ENCODE measurements around the gene ID2.
A peak's percentile ranks its signal among the peaks of the same experiment; 100 is the strongest.

ID2 gene

DNA sequence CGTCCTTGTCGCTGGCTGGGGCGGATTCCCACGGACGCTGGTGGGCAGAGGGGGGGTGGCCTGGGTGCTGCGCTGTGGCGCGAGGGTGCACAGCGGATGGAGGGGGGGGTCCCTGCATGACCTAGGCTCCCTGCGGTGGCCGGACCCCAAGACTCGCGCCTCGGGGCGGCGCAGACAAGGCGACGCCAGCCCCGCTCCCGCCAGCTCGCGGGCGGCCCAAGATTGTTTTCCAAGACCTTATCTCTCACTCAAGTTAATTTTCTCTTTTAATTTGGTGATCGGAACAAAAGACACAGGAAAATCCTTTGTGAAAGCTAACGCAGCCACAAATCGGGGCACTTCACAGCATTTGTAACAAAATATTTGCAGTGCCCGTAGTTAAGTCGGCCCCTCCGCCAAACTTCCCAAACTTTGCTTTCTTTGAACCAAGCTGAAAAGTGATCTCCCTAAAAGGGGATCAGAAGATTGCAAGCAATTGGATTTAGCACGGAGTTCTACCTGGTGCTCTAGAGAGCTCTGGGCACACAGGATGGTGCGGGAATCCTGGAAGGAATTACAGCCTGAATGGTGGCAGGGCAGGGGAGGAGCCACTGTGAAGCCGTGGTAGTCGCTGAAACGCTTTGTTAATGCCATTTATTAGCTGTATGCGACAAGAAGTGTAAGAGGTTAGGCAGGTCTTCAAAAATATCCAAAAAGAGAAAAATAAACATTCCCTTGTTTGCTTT lies 4.8 kb upstream of the ID2 start:
- no peak for TF ChIP-seq TAF1 (IDR thresholded peaks at IDR 0.05; ENCODE audit: low read depth)
- no peak for TF ChIP-seq MAX (IDR thresholded peaks at IDR 0.05)
- TF ChIP-seq, protein P1, sequence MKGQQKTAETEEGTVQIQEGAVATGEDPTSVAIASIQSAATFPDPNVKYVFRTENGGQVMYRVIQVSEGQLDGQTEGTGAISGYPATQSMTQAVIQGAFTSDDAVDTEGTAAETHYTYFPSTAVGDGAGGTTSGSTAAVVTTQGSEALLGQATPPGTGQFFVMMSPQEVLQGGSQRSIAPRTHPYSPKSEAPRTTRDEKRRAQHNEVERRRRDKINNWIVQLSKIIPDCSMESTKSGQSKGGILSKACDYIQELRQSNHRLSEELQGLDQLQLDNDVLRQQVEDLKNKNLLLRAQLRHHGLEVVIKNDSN (IDR thresholded peaks at IDR 0.05): no peak
- no peak for TF ChIP-seq YY1 (IDR thresholded peaks at IDR 0.05; ENCODE audit: low read depth)
- TF ChIP-seq FOXM1 (IDR thresholded peaks at IDR 0.05; ENCODE audit: borderline replicate concordance, low read depth): no peak
- TF ChIP-seq EGR1 (IDR thresholded peaks at IDR 0.05): no peak

DNA sequence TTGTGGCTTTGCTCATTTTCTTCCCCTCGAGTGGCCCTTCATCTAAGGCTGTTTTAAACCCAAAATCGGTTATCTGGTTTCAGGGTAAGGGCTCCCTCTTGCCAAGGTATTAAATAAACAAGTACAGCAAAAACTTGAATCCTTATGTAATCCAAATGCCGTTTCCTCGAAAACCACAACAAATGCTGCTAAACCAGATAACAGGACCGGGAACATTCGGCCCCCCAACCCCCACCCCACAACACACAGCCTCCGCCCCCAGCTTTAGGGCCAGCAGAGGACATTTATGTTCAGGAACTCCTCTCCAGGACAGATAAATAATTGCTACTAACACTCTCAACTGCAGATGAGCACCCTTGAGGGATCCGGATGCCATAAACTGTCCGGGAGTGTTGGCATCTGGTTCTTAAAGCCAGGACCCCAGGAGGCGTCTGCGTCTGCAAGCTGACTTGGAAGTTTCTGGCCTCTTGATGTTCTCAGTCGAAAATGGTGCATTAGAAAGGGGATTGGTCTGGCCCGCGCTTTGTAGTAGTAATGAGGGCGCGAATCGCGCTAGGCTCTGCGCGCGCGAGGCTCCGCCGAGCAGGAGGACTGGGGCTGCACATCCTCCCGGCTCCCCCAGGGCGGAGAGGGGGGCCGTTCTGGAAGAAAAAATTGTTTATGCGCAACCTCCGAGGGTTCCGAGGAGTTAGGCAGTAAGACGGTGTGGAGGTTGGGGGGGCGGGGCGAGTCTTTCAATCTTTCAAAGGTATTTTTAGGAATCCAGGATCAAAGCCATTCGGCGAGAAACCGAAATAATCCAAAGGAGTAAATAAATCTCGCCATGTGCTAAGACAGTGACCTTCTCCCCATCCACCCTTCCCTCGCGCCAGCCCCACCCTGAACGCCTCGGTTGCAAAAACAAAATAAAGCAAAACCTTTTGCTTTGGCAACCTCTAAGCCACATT lies 3.9 kb upstream of the ID2 start:
- no peak for TF ChIP-seq FOXM1 (IDR thresholded peaks at IDR 0.05; ENCODE audit: borderline replicate concordance, low read depth)
- no peak for TF ChIP-seq TAF1 (IDR thresholded peaks at IDR 0.05; ENCODE audit: low read depth)
- TF ChIP-seq EGR1 (IDR thresholded peaks at IDR 0.05): no peak
- TF ChIP-seq, protein P1 (IDR thresholded peaks at IDR 0.05): no peak
- TF ChIP-seq EP300 (IDR thresholded peaks at IDR 0.05; ENCODE audit: borderline replicate concordance): no peak
- TF ChIP-seq YY1 (IDR thresholded peaks at IDR 0.05; ENCODE audit: low read depth): no peak
- no peak for TF ChIP-seq CREB1 (IDR thresholded peaks at IDR 0.05; ENCODE audit: low read depth)
- no peak for TF ChIP-seq REST (IDR thresholded peaks at IDR 0.05; ENCODE audit: low read depth)

DNA sequence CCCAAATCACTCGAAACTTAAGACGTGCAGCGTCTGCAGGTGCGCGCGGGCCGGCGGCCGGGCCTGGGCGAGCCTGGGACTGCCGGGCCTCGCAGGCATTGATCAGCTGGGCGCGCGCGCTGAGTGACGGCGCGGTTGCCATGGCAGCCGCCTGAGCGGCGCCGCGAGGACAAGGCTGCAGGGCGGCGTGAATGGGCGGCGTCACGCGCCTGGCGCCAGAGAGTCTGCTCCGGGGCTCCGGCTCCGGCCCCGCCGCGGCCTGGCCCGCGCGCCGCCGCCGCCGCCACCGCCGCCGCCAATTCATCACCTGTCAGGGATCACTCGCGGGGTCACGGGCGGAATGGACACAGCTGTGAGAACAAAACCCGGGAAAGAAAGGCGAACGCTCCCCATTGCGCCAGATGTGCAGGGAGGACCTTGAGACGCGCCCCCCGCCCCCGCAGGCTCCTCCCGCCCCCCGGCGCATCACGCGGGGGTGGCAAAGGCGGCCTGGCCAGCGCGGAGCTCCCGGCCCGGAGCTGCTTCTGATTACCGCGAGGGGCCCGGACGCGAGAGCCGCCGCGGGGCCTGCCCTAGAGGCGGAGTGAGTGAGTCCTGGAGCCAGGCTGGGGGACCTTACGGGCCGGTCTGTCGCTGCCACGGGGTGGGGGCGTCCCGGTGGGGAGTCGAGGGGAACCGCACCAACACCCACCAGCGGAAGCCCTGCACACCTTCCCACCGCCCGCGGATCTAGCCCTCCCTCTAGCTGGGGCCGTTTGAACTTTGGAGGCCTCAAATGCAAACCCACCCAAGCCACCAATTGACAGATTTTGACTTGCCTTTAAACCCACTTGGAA lies 2.9 kb upstream of the ID2 start:
- peak; percentile 47; the same call in 1 of the 2 replicates for TF ChIP-seq YY1 (IDR thresholded peaks at IDR 0.05; ENCODE audit: low read depth)
- TF ChIP-seq, protein P1 (IDR thresholded peaks at IDR 0.05): peak; percentile 63
- no peak; the same call in 1 of the 2 replicates for TF ChIP-seq TCF12 (IDR thresholded peaks at IDR 0.05; ENCODE audit: low read depth)
- TF ChIP-seq MAX (IDR thresholded peaks at IDR 0.05): peak; percentile 81
- peak; percentile 86 for TF ChIP-seq EGR1 (IDR thresholded peaks at IDR 0.05)
- no peak for TF ChIP-seq CREB1 (IDR thresholded peaks at IDR 0.05; ENCODE audit: low read depth)
- no peak for TF ChIP-seq REST (IDR thresholded peaks at IDR 0.05; ENCODE audit: low read depth)
- TF ChIP-seq EP300 (IDR thresholded peaks at IDR 0.05; ENCODE audit: borderline replicate concordance): peak; percentile 56
- TF ChIP-seq CEBPB (IDR thresholded peaks at IDR 0.05): no peak

- TF ChIP-seq CEBPB (IDR thresholded peaks at IDR 0.05) (no peak), EP300 (IDR thresholded peaks at IDR 0.05; ENCODE audit: borderline replicate concordance) (no peak), YY1 (IDR thresholded peaks at IDR 0.05; ENCODE audit: low read depth) (no peak), CREB1 (IDR thresholded peaks at IDR 0.05; ENCODE audit: low read depth) (no peak), TAF1 (IDR thresholded peaks at IDR 0.05; ENCODE audit: low read depth) (no peak), TCF12 (IDR thresholded peaks at IDR 0.05; ENCODE audit: low read depth) (no peak)
Observed at GRCh38 chr2:8679567-8679826, 2.4 kb upstream of the ID2 start.
